Neutrophil (primary cell): ENCODE results near the gene RNASE12.
"Not testable (repeated sequence)": the region's sequence is repeated elsewhere in the genome, so short reads cannot be mapped to it uniquely, and the experiment has no call there.

Source experiments
- H3K27ac ChIP-seq: fragments of 200-600 bp; sonication (generic); 2 replicates; pipeline ENCODE4 v1.5.1; 2016; ENCODE audit warnings: mild to moderate bottlenecking, moderate library complexity
- H3K27me3 ChIP-seq: fragments of 200-600 bp; sonication (generic); 2 replicates; pipeline ENCODE4 v1.6.0; 2016; ENCODE audit warnings: mild to moderate bottlenecking
- H3K36me3 ChIP-seq: fragments of 200-600 bp; sonication (generic); 2 replicates; pipeline ENCODE4 v1.5.1; 2017
- H3K4me1 ChIP-seq, 2 experiments: fragments of 200-600 bp in 1 of 2; sonication (generic) in 1 of 2; 1 replicate in 1 of 2; 2 replicates in 1 of 2; pipeline versions ENCODE4 v1.5.1 to v1.6.1; 2013 to 2016; ENCODE audit warnings: low read depth in 1 of 2, low read length in 1 of 2, mild to moderate bottlenecking in 1 of 2, moderate library complexity in 1 of 2; ENCODE audit not compliant: control insufficient read depth in 1 of 2, insufficient read depth in 1 of 2
- H3K4me3 ChIP-seq, 2 experiments: fragments of 200-600 bp in 1 of 2; sonication (generic) in 1 of 2; 1 replicate in 1 of 2; 2 replicates in 1 of 2; pipeline ENCODE4 v1.5.1; 2013 to 2016; ENCODE audit warnings: low read depth in 1 of 2, low read length in 1 of 2, mild to moderate bottlenecking in 1 of 2, moderate library complexity in 1 of 2
- H3K9me3 ChIP-seq: fragments of 200-600 bp; sonication (generic); 2 replicates; pipeline ENCODE4 v1.5.1; 2016
- TF ChIP-seq, protein P1 (sequence below): fragments of 200-600 bp; sonication (generic); IDR thresholded peaks from 2 replicates; pipeline ENCODE4 v1.5.1; 2016; ENCODE audit warnings: antibody characterized with exemption

The RNASE12 gene

DNA sequence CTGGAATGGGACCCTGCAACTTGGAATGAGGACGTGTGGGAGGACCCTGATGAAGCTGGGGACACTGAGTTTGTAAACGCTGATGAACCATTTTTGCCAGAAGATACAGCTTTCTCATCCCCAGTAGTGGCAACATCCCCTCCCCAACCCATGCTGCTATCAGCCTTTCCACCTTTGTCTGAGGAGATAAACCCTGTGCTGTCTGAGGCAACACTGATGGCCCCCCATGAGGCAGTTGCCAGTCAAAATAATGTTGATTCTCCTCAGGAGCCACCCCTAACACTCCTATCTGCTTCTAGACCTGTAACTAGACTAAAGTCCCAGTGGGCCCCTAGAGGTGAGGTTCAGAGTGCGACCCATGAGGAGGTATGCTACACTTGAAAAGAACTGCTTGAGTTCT, 22.8 kb downstream of the RNASE12 start:
- Histone ChIP-seq H3K27ac (no peak overlapping the region), H3K4me3 (no peak overlapping the region), H3K9me3 (no peaks in the 10 kb centered on the region), H3K4me1 (no peaks in the 10 kb centered on the region), H3K27me3 (no peaks in the 10 kb centered on the region), H3K36me3 (no peaks in the 10 kb centered on the region)
- TF ChIP-seq, protein P1, sequence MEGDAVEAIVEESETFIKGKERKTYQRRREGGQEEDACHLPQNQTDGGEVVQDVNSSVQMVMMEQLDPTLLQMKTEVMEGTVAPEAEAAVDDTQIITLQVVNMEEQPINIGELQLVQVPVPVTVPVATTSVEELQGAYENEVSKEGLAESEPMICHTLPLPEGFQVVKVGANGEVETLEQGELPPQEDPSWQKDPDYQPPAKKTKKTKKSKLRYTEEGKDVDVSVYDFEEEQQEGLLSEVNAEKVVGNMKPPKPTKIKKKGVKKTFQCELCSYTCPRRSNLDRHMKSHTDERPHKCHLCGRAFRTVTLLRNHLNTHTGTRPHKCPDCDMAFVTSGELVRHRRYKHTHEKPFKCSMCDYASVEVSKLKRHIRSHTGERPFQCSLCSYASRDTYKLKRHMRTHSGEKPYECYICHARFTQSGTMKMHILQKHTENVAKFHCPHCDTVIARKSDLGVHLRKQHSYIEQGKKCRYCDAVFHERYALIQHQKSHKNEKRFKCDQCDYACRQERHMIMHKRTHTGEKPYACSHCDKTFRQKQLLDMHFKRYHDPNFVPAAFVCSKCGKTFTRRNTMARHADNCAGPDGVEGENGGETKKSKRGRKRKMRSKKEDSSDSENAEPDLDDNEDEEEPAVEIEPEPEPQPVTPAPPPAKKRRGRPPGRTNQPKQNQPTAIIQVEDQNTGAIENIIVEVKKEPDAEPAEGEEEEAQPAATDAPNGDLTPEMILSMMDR: no peak

DNA sequence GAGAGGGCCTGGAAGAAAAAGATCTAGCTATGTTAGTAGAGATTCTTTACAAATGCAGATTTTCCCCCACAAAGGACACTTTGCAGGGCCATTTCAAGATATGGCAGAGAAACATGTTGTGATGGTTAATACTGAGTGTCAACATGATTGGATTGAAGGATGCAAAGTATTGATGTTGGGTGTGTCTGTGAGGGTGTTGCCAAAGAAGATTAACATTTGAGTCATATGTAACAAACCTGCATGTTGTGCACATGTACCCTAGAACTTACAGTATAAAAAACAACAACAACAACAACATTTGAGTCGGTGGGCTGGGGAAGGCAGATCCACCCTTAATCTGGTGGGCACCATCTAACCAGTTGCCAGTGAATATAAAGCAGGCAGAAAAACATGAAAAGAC, 24.0 kb downstream of the RNASE12 start:
- H3K9me3 ChIP-seq, H3K36me3 ChIP-seq: not testable (repeated sequence)

DNA sequence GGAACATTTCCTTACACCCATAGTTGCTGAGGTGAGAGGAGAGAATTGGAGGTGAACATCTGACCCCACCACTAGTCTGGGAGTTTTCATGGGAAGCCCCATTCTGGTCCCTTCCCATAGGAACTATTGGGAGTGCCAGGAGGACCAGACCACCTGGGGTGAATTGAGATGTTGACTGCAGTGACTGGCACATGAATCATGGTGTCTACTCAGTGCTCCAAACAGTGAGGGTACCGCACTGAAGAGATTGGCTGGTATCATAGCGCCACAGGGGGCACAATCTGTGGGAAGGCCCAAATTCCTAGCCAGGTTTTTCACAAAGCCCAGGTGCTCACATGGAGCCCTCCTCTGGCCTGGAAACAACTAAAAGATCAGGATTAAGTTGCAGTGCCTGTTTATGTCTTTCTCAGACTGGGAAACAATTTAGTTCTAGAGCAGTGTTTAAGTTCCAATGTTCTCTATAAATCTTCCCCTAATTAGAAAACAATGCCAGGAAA, 26.6 kb downstream of the RNASE12 start:
- Histone ChIP-seq H3K9me3 (no peaks in the 10 kb centered on the region), H3K27me3 (no peaks in the 10 kb centered on the region), H3K4me1 (no peaks in the 10 kb centered on the region), H3K36me3 (no peaks in the 10 kb centered on the region), H3K4me3 (no peak overlapping the region), H3K27ac (no peak overlapping the region)
- TF ChIP-seq, protein P1: no peak

More for the DNA sequence above, 24.0 kb downstream of the RNASE12 start:
- H3K4me1 ChIP-seq, H3K27ac ChIP-seq, H3K4me3 ChIP-seq, H3K27me3 ChIP-seq: not testable (repeated sequence)

DNA sequence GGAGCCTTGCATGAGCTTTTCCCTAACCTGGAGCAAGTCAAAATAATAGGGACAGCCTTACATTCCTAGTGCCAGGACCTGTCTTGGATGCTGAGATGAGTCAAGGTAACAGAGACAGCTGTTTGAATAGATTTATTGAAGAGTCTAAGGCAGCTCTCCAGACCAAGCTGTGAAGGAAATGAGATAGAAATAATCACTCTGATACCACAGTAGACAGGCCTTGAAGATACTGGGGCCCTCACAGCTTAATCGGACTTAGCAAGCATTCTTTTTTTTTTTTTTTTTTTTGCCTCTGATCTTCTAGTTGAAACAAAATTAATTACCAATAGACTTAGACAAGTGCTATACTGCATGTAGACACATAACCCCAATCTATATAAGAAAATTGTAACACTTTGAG, 27.2 kb downstream of the RNASE12 start:
- Histone ChIP-seq H3K27ac (no peak overlapping the region), H3K4me3 (no peak overlapping the region), H3K4me1 (no peaks in the 10 kb centered on the region), H3K27me3 (no peaks in the 10 kb centered on the region), H3K36me3 (no peaks in the 10 kb centered on the region), H3K9me3 (no peaks in the 10 kb centered on the region)
- TF ChIP-seq, protein P1: no peak

DNA sequence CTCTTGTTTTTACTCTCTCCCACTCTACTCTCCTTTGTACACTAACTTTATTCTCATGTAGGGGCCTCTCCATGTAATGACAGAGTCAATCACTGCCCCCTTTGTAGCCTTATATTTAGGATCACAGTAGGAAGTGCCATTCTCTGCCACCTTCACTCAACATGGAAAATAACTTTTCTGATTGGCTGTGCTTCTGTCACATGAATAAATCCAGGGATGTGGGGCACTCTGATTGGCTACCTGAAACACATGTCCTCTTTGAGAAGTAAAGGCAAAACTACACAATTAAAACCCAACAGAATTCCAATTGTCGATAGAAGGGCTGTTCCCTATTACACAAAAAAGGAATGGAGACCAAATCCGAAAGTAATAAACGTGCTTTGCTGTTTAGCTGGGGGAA, 30.2 kb downstream of the RNASE12 start, which contains the start of gene RNASE9:
RNASE9 (minus strand) TSS at position 87 of the 400 bp plus-strand sequence.
- TF ChIP-seq, protein P1: no peak

DNA sequence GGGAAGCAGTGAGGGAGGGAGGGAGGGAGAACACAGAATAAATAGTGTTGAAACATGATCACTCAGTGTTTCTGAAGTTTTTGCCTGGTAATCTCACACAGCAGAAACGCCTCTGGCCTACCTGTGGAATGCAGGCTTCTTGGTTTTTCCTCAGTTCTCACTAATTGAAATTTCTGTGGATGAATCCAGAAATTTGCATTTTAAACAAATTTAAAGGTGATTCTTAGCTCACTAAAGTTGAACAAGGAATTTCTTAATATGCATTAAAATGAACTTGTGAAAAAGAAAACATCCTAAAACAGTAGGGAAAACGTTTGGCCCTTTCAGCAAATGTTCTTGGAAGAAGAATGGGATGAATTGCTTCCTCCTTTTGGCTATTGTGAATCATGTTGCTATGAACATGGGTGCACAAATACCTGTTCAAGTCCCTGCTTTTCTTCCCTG, 31.7 kb downstream of the RNASE12 start:
- H3K36me3 ChIP-seq: no peaks in the 10 kb centered on the region
- no peak overlapping the region for H3K27ac ChIP-seq
- no peak overlapping the region for H3K4me3 ChIP-seq
- peaks cover 20 to 26% of the 10 kb centered on the region in 2 experiments for H3K4me1 ChIP-seq
- no peaks in the 10 kb centered on the region for H3K9me3 ChIP-seq
- TF ChIP-seq, protein P1: no peak
- no peaks in the 10 kb centered on the region for H3K27me3 ChIP-seq

More for the DNA sequence above, 30.2 kb downstream of the RNASE12 start, which contains the start of gene RNASE9:
- Histone ChIP-seq H3K27me3 (no peaks in the 10 kb centered on the region), H3K9me3 (no peaks in the 10 kb centered on the region), H3K27ac (no peak within 1 kb of the TSS), H3K4me1 (peaks cover 16 to 20% of the 10 kb centered on the region in 2 experiments), H3K4me3 (no peak within 1 kb of the TSS), H3K36me3 (no peaks in the 10 kb centered on the region)
